ENCODE measurements around the gene PDE1C.

The PDE1C gene

GRCh38 chr7:31794851-31795344 is 275.3 kb downstream of the PDE1C start:
- no peak for TF ChIP-seq CTCF (IDR thresholded peaks at IDR 0.05; ENCODE audit: low read depth, low read length, missing control alignments)
- H3K4me3 ChIP-seq (ENCODE audit: low read depth, low read length): no peak overlapping the region
- DNase-seq (ENCODE audit: low read depth): no peak

- DNase-seq (ENCODE audit: low read depth): no peak
- no peak overlapping the region for H3K4me3 ChIP-seq (ENCODE audit: low read depth, low read length)
- TF ChIP-seq CTCF (IDR thresholded peaks at IDR 0.05; ENCODE audit: low read depth, low read length, missing control alignments): no peak
Measured at GRCh38 chr7:31791881-31792280, 278.3 kb downstream of the PDE1C start.

GRCh38 chr7:31788883-31789680 is 281.1 kb downstream of the PDE1C start:
- DNase-seq (ENCODE audit: low read depth): no peak
- H3K4me3 ChIP-seq (ENCODE audit: low read depth, low read length): no peak overlapping the region
- no peak for TF ChIP-seq CTCF (IDR thresholded peaks at IDR 0.05; ENCODE audit: low read depth, low read length, missing control alignments)

- no peak for TF ChIP-seq CTCF (IDR thresholded peaks at IDR 0.05; ENCODE audit: low read depth, low read length, missing control alignments)
- DNase-seq (ENCODE audit: low read depth): no peak
- H3K4me3 ChIP-seq (ENCODE audit: low read depth, low read length): no peak overlapping the region
Measured at GRCh38 chr7:31788445-31788844, 281.8 kb downstream of the PDE1C start.

- DNase-seq (ENCODE audit: low read depth): no peak
- H3K4me3 ChIP-seq (ENCODE audit: low read depth, low read length): no peak overlapping the region
- no peak for TF ChIP-seq CTCF (IDR thresholded peaks at IDR 0.05; ENCODE audit: low read depth, low read length, missing control alignments)
Measured at GRCh38 chr7:31786326-31786725, 283.9 kb downstream of the PDE1C start.

GRCh38 chr7:31785101-31785500 is 285.1 kb downstream of the PDE1C start:
- H3K4me3 ChIP-seq (ENCODE audit: low read depth, low read length): no peak overlapping the region
- no peak for TF ChIP-seq CTCF (IDR thresholded peaks at IDR 0.05; ENCODE audit: low read depth, low read length, missing control alignments)
- no peak for DNase-seq (ENCODE audit: low read depth)

- no peak for TF ChIP-seq CTCF (IDR thresholded peaks at IDR 0.05; ENCODE audit: low read depth, low read length, missing control alignments)
- DNase-seq (ENCODE audit: low read depth): no peak
- H3K4me3 ChIP-seq (ENCODE audit: low read depth, low read length): no peak overlapping the region
Measured at GRCh38 chr7:31783221-31783620, 287.0 kb downstream of the PDE1C start.
